HFFc6 (cell line): Measurements from ENCODE around the gene METTL1. TPM values are rescaled to one million over a fixed set of nuclear protein-coding genes. Genes with fewer than 3 reads are reported as not detected.

Experiments
- DNase-seq: peaks from one replicate; pipeline ENCODE4 v3.0.0-alpha.2; 2018
- H3K27ac Mint-ChIP-seq: 2 replicates; pipeline ENCODE4 v1.8.0; 2020; ENCODE audit warnings: mild to moderate bottlenecking, mixed read lengths
- H3K27me3 Mint-ChIP-seq: 2 replicates; pipeline ENCODE4 v1.8.0; 2021; ENCODE audit warnings: mild to moderate bottlenecking, moderate library complexity, mixed read lengths; ENCODE audit not compliant: insufficient read depth
- H3K36me3 Mint-ChIP-seq: 2 replicates; pipeline ENCODE4 v1.8.0; 2021; ENCODE audit warnings: low read depth, mixed read lengths
- H3K4me1 Mint-ChIP-seq: 2 replicates; pipeline ENCODE4 v1.8.0; 2020; ENCODE audit warnings: low read depth, mixed read lengths
- H3K4me3 Mint-ChIP-seq: 2 replicates; pipeline ENCODE4 v1.8.0; 2020; ENCODE audit warnings: mild to moderate bottlenecking, moderate library complexity, mixed read lengths
- H3K9me3 Mint-ChIP-seq: 2 replicates; pipeline ENCODE4 v1.8.0; 2020; ENCODE audit warnings: mild to moderate bottlenecking, mixed read lengths
- CTCF ChIP-seq: fragments of 200-600 bp; sonication (generic); IDR thresholded peaks from 2 replicates; pipeline ENCODE4 v1.5.0; 2021; ENCODE audit warnings: antibody characterized with exemption, mild to moderate bottlenecking
- total RNA-seq, 6 experiments: library from RNA; stranded (reverse); fragmentation: NEBNext Ultra II Directional; extraction: Animal tissue kit (Norgen Biotek cat#: 25700); gene quantifications; 2 replicates in 1 of 6; 3 replicates in 5 of 6; pipeline ENCODE4 v1.2.3, GENCODE V29; 2021

METTL1 gene
- total RNA-seq, 6 experiments from 2014 or later, result 30.0 to 41.8 (median 36.0) TPM

- Mint-ChIP-seq H3K36me3 (peaks cover 15% of the 10 kb centered on the region), H3K27ac (no peak overlapping the region), H3K4me1 (peaks cover 30% of the 10 kb centered on the region), H3K9me3 (no peaks in the 10 kb centered on the region), H3K4me3 (peak overlapping the region; percentile 35), H3K27me3 (peaks cover 34% of the 10 kb centered on the region)
- DNase-seq, result no peak
- no peak for TF ChIP-seq CTCF
These were observed 16.2 kb downstream of the METTL1 start for GRCh38 chr12:57755454-57756372.

- TF ChIP-seq CTCF, result no peak
- Mint-ChIP-seq H3K4me3 (no peak overlapping the region), H3K9me3 (no peaks in the 10 kb centered on the region), H3K36me3 (peaks cover 21% of the 10 kb centered on the region), H3K4me1 (peaks cover 36% of the 10 kb centered on the region), H3K27me3 (peaks cover 34% of the 10 kb centered on the region), H3K27ac (no peak overlapping the region)
- DNase-seq, result no peak
These were observed 16.8 kb downstream of the METTL1 start for GRCh38 chr12:57755194-57755453.

GRCh38 chr12:57754411-57755193 is 17.3 kb downstream of the METTL1 start, which contains the start of gene MARCHF9:
Gene MARCHF9 (plus strand): TSS chr12:57755103. CDS start chr12:57755529, 426 bp downstream.
- Mint-ChIP-seq H3K9me3 (no peaks in the 10 kb centered on the region), H3K36me3 (peaks cover 21% of the 10 kb centered on the region), H3K27me3 (peaks cover 34% of the 10 kb centered on the region), H3K4me1 (peaks cover 37% of the 10 kb centered on the region), H3K27ac (no peak within 1 kb of the TSS), H3K4me3 (peak within 1 kb of the TSS; percentile 83)
- no peak for TF ChIP-seq CTCF
- no peak for DNase-seq

GRCh38 chr12:57753756-57754337 is 18.1 kb downstream of the METTL1 start:
- no peak for DNase-seq
- Mint-ChIP-seq H3K4me1 (peaks cover 37% of the 10 kb centered on the region), H3K9me3 (no peaks in the 10 kb centered on the region), H3K27ac (no peak overlapping the region), H3K27me3 (peaks cover 34% of the 10 kb centered on the region), H3K4me3 (peak overlapping the region; percentile 83), H3K36me3 (peaks cover 21% of the 10 kb centered on the region)
- no peak for TF ChIP-seq CTCF

- peaks cover 30% of the 10 kb centered on the region for H3K27me3 Mint-ChIP-seq
- H3K27ac Mint-ChIP-seq, result peak overlapping the region; percentile 97
- H3K4me3 Mint-ChIP-seq, result peak overlapping the region; percentile 98
- H3K9me3 Mint-ChIP-seq, result no peaks in the 10 kb centered on the region
- peaks cover 27% of the 10 kb centered on the region for H3K36me3 Mint-ChIP-seq
- peaks cover 37% of the 10 kb centered on the region for H3K4me1 Mint-ChIP-seq
- no peak for DNase-seq
- TF ChIP-seq CTCF, result no peak
These were observed 19.3 kb downstream of the METTL1 start for GRCh38 chr12:57752668-57753000.
